Sigmoid colon (tissue), 3 donors: ENCODE data around the gene LRRD1.

Source experiments
- POLR2A ChIP-seq, 2 donors: fragments of 450-650 bp; IDR thresholded peaks; one replicate each; pipeline ENCODE4 v1.6.1; 2016; ENCODE audit warnings: antibody characterized with exemption in 2 of 2, mild to moderate bottlenecking in 2 of 2, moderate library complexity in 2 of 2
- TF ChIP-seq, protein P1 (sequence below), 4 experiments: fragments of 450-650 bp in 3 of 4; fragments of 200-600 bp in 1 of 4; IDR thresholded peaks; one replicate each; pipeline ENCODE4 v1.5.1; 2016 to 2019; ENCODE audit warnings: antibody characterized with exemption in 4 of 4, mild to moderate bottlenecking in 3 of 4, moderate library complexity in 2 of 4

- no peak for TF ChIP-seq POLR2A (IDR thresholded peaks at IDR 0.05)
- TF ChIP-seq, protein P1, sequence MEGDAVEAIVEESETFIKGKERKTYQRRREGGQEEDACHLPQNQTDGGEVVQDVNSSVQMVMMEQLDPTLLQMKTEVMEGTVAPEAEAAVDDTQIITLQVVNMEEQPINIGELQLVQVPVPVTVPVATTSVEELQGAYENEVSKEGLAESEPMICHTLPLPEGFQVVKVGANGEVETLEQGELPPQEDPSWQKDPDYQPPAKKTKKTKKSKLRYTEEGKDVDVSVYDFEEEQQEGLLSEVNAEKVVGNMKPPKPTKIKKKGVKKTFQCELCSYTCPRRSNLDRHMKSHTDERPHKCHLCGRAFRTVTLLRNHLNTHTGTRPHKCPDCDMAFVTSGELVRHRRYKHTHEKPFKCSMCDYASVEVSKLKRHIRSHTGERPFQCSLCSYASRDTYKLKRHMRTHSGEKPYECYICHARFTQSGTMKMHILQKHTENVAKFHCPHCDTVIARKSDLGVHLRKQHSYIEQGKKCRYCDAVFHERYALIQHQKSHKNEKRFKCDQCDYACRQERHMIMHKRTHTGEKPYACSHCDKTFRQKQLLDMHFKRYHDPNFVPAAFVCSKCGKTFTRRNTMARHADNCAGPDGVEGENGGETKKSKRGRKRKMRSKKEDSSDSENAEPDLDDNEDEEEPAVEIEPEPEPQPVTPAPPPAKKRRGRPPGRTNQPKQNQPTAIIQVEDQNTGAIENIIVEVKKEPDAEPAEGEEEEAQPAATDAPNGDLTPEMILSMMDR (IDR thresholded peaks at IDR 0.05) = no peak
Observed at GRCh38 chr7:92200791-92201190, 21.8 kb upstream of the LRRD1 start.
